ENCODE results near the gene ZFHX2.

Gene ZFHX2

DNA sequence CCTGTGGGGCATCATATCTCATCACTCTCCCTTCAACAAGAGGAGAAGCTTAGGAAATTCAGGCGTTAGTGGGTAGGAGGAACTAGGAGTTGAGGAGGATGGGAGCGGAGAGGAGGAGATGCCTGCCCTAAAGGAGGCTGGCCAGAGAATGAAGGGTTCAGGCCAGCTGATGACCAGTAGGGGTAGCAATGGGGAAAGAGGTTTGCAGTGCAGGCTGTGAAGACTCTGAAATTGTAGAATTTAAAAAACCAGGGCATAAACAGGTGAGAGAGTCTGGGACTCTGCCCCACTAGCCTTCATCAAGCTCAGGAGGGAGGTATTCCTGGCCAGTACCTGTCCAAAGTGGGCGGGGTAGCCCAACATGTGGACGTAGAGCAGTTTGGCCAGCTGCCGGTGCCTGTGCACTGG lies 15.2 kb upstream of the ZFHX2 start:
- no peak for TF ChIP-seq TAF1 (IDR thresholded peaks at IDR 0.05; ENCODE audit: borderline replicate concordance, insufficient read depth, low read length)
- TF ChIP-seq, protein P1, sequence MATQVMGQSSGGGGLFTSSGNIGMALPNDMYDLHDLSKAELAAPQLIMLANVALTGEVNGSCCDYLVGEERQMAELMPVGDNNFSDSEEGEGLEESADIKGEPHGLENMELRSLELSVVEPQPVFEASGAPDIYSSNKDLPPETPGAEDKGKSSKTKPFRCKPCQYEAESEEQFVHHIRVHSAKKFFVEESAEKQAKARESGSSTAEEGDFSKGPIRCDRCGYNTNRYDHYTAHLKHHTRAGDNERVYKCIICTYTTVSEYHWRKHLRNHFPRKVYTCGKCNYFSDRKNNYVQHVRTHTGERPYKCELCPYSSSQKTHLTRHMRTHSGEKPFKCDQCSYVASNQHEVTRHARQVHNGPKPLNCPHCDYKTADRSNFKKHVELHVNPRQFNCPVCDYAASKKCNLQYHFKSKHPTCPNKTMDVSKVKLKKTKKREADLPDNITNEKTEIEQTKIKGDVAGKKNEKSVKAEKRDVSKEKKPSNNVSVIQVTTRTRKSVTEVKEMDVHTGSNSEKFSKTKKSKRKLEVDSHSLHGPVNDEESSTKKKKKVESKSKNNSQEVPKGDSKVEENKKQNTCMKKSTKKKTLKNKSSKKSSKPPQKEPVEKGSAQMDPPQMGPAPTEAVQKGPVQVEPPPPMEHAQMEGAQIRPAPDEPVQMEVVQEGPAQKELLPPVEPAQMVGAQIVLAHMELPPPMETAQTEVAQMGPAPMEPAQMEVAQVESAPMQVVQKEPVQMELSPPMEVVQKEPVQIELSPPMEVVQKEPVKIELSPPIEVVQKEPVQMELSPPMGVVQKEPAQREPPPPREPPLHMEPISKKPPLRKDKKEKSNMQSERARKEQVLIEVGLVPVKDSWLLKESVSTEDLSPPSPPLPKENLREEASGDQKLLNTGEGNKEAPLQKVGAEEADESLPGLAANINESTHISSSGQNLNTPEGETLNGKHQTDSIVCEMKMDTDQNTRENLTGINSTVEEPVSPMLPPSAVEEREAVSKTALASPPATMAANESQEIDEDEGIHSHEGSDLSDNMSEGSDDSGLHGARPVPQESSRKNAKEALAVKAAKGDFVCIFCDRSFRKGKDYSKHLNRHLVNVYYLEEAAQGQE (IDR thresholded peaks at IDR 0.05; ENCODE audit: insufficient read depth in 1 of 2, low read depth in 2 of 2, low read length in 2 of 2) = no peak
- no peak for TF ChIP-seq POLR2AphosphoS5 (IDR thresholded peaks at IDR 0.05; ENCODE audit: low read depth, low read length)
- no peak for TF ChIP-seq FOXP2 (optimal IDR thresholded peaks at IDR 0.05; ENCODE audit: borderline replicate concordance, extremely low read depth, extremely low read length, insufficient read depth)
- no peak for TF ChIP-seq SIN3A (IDR thresholded peaks at IDR 0.05; ENCODE audit: borderline replicate concordance, insufficient read depth, low read length)

GRCh38 chr14:23566112-23566777 lies 14.7 kb upstream of the ZFHX2 start:
- TF ChIP-seq FOXP2 (optimal IDR thresholded peaks at IDR 0.05; ENCODE audit: borderline replicate concordance, extremely low read depth, extremely low read length, insufficient read depth) = no peak
- no peak for TF ChIP-seq POLR2AphosphoS5 (IDR thresholded peaks at IDR 0.05; ENCODE audit: low read depth, low read length)
- no peak for TF ChIP-seq SIN3A (IDR thresholded peaks at IDR 0.05; ENCODE audit: borderline replicate concordance, insufficient read depth, low read length)
- no peak for TF ChIP-seq TAF1 (IDR thresholded peaks at IDR 0.05; ENCODE audit: borderline replicate concordance, insufficient read depth, low read length)
- TF ChIP-seq, protein P1 (IDR thresholded peaks at IDR 0.05; ENCODE audit: insufficient read depth in 1 of 2, low read depth in 2 of 2, low read length in 2 of 2) = no peak

- TF ChIP-seq TAF1 (IDR thresholded peaks at IDR 0.05; ENCODE audit: borderline replicate concordance, insufficient read depth, low read length) = no peak
- TF ChIP-seq, protein P1 (IDR thresholded peaks at IDR 0.05; ENCODE audit: insufficient read depth in 1 of 2, low read depth in 2 of 2, low read length in 2 of 2) = no peak
- TF ChIP-seq SIN3A (IDR thresholded peaks at IDR 0.05; ENCODE audit: borderline replicate concordance, insufficient read depth, low read length) = no peak
- TF ChIP-seq FOXP2 (optimal IDR thresholded peaks at IDR 0.05; ENCODE audit: borderline replicate concordance, extremely low read depth, extremely low read length, insufficient read depth) = no peak
- TF ChIP-seq POLR2AphosphoS5 (IDR thresholded peaks at IDR 0.05; ENCODE audit: low read depth, low read length) = no peak
Measured at GRCh38 chr14:23565626-23566025, 14.1 kb upstream of the ZFHX2 start.

GRCh38 chr14:23564876-23565275 lies 13.3 kb upstream of the ZFHX2 start:
- TF ChIP-seq, protein P1 (IDR thresholded peaks at IDR 0.05; ENCODE audit: insufficient read depth in 1 of 2, low read depth in 2 of 2, low read length in 2 of 2) = no peak
- no peak for TF ChIP-seq POLR2AphosphoS5 (IDR thresholded peaks at IDR 0.05; ENCODE audit: low read depth, low read length)
- no peak for TF ChIP-seq SIN3A (IDR thresholded peaks at IDR 0.05; ENCODE audit: borderline replicate concordance, insufficient read depth, low read length)
- TF ChIP-seq TAF1 (IDR thresholded peaks at IDR 0.05; ENCODE audit: borderline replicate concordance, insufficient read depth, low read length) = no peak
- no peak for TF ChIP-seq FOXP2 (optimal IDR thresholded peaks at IDR 0.05; ENCODE audit: borderline replicate concordance, extremely low read depth, extremely low read length, insufficient read depth)
